ENCODE results near the gene MYO18B.

GRCh38 chr22:25882360-25882759 is 140.4 kb downstream of the MYO18B start:
- no peak for TF ChIP-seq CTCF (IDR thresholded peaks at IDR 0.05; ENCODE audit: insufficient read depth, low read length)
- TF ChIP-seq GABPA (IDR thresholded peaks at IDR 0.05; ENCODE audit: low read depth): no peak
- TF ChIP-seq POLR2AphosphoS5 (IDR thresholded peaks at IDR 0.05; ENCODE audit: low read depth): no peak
- TF ChIP-seq, protein P1, sequence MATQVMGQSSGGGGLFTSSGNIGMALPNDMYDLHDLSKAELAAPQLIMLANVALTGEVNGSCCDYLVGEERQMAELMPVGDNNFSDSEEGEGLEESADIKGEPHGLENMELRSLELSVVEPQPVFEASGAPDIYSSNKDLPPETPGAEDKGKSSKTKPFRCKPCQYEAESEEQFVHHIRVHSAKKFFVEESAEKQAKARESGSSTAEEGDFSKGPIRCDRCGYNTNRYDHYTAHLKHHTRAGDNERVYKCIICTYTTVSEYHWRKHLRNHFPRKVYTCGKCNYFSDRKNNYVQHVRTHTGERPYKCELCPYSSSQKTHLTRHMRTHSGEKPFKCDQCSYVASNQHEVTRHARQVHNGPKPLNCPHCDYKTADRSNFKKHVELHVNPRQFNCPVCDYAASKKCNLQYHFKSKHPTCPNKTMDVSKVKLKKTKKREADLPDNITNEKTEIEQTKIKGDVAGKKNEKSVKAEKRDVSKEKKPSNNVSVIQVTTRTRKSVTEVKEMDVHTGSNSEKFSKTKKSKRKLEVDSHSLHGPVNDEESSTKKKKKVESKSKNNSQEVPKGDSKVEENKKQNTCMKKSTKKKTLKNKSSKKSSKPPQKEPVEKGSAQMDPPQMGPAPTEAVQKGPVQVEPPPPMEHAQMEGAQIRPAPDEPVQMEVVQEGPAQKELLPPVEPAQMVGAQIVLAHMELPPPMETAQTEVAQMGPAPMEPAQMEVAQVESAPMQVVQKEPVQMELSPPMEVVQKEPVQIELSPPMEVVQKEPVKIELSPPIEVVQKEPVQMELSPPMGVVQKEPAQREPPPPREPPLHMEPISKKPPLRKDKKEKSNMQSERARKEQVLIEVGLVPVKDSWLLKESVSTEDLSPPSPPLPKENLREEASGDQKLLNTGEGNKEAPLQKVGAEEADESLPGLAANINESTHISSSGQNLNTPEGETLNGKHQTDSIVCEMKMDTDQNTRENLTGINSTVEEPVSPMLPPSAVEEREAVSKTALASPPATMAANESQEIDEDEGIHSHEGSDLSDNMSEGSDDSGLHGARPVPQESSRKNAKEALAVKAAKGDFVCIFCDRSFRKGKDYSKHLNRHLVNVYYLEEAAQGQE (IDR thresholded peaks at IDR 0.05; ENCODE audit: insufficient replicate concordance, low read depth): no peak
- no peak for TF ChIP-seq SPI1 (IDR thresholded peaks at IDR 0.05; ENCODE audit: borderline replicate concordance, low read depth)
